Nephron (organoid): Measurements from ENCODE around the gene CCR5AS.
"Not testable (repeated sequence)": the region's sequence is repeated elsewhere in the genome, so short reads cannot be mapped to it uniquely, and the experiment has no call there.

ENCODE experiments used
- H3K27ac Mint-ChIP-seq, 3 experiments: 2 replicates each; pipeline ENCODE4 v1.8.0; 2020; ENCODE audit warnings: mixed read lengths in 3 of 3, mild to moderate bottlenecking in 2 of 3, moderate library complexity in 1 of 3
- H3K27me3 Mint-ChIP-seq: 2 replicates; pipeline ENCODE4 v1.8.0; 2021; ENCODE audit warnings: low read depth, mild to moderate bottlenecking, moderate library complexity, mixed read lengths
- H3K36me3 Mint-ChIP-seq: 2 replicates; pipeline ENCODE4 v1.8.0; 2020; ENCODE audit warnings: low read depth, mixed read lengths
- H3K4me1 Mint-ChIP-seq: 2 replicates; pipeline ENCODE4 v1.8.0; 2020; ENCODE audit warnings: mixed read lengths
- H3K4me3 Mint-ChIP-seq, 3 experiments: 2 replicates each; pipeline ENCODE4 v1.8.0; 2020; ENCODE audit warnings: mild to moderate bottlenecking in 3 of 3, mixed read lengths in 3 of 3, moderate library complexity in 2 of 3
- H3K9me3 Mint-ChIP-seq: 2 replicates; pipeline ENCODE4 v1.8.0; 2020; ENCODE audit warnings: mixed read lengths
- TF ChIP-seq, protein P1 (sequence below), 3 experiments: fragments of 200-600 bp; sonication (generic); IDR thresholded peaks; one replicate each; pipeline ENCODE4 v1.5.0; 2021; ENCODE audit warnings: antibody characterized with exemption in 3 of 3; ENCODE audit not compliant: unreplicated experiment in 3 of 3

Gene CCR5AS

DNA sequence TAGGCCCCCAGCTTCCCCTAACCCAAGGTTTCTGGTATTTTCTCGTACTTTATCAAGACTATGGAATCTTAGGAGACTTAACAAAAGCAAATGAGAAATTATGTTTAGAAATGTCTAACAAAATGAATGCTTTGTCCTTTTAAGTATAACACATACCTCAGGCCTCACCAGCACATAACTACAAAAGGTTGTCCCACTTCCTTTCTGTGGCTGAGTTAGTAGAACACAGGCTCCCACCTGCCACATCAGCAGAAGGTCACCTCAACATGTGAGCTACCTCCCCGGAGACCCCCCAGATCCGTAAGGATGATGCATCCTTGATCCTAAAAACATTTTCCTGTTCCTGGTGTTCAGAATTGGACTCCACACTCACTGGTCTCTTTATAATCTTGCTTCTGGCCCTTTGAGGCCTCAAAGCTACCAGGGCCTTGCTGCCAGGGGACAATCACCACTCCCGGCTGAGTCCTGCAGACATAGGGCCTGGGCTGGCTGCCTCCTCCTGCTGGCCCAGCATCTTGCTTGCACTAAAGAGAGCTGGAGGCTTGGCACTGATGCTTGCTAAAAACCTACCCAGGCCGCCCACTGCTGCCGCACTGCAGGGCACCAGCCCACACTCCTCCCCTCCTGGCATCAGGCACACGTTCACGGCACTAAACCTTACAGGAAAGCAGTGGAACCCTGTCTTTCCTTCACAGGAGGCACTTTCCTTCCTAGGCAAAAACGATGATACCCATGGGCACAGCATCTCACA lies 3.0 kb upstream of the CCR5AS start:
- Mint-ChIP-seq H3K4me3 (no peak overlapping the region), H3K9me3 (no peaks in the 10 kb centered on the region), H3K4me1 (peaks cover 28% of the 10 kb centered on the region), H3K27ac (no peak overlapping the region), H3K36me3 (no peaks in the 10 kb centered on the region), H3K27me3 (peaks cover 47% of the 10 kb centered on the region)
- TF ChIP-seq, protein P1, sequence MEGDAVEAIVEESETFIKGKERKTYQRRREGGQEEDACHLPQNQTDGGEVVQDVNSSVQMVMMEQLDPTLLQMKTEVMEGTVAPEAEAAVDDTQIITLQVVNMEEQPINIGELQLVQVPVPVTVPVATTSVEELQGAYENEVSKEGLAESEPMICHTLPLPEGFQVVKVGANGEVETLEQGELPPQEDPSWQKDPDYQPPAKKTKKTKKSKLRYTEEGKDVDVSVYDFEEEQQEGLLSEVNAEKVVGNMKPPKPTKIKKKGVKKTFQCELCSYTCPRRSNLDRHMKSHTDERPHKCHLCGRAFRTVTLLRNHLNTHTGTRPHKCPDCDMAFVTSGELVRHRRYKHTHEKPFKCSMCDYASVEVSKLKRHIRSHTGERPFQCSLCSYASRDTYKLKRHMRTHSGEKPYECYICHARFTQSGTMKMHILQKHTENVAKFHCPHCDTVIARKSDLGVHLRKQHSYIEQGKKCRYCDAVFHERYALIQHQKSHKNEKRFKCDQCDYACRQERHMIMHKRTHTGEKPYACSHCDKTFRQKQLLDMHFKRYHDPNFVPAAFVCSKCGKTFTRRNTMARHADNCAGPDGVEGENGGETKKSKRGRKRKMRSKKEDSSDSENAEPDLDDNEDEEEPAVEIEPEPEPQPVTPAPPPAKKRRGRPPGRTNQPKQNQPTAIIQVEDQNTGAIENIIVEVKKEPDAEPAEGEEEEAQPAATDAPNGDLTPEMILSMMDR (IDR thresholded peaks at IDR 0.05; ENCODE audit: unreplicated experiment in 3 of 3): no peak

DNA sequence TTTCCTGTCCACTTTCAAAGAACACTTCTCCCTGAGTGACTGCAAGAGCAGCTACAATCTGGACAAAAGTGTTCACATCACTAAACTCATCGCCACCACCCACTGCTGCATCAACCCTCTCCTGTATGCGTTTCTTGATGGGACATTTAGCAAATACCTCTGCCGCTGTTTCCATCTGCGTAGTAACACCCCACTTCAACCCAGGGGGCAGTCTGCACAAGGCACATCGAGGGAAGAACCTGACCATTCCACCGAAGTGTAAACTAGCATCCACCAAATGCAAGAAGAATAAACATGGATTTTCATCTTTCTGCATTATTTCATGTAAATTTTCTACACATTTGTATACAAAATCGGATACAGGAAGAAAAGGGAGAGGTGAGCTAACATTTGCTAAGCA lies 2.0 kb upstream of the CCR5AS start:
- H3K4me3 Mint-ChIP-seq: no peak overlapping the region
- H3K27ac Mint-ChIP-seq: no peak overlapping the region
- peaks cover 30% of the 10 kb centered on the region for H3K4me1 Mint-ChIP-seq
- no peaks in the 10 kb centered on the region for H3K9me3 Mint-ChIP-seq
- no peaks in the 10 kb centered on the region for H3K36me3 Mint-ChIP-seq
- peaks cover 57% of the 10 kb centered on the region for H3K27me3 Mint-ChIP-seq
- TF ChIP-seq, protein P1 (IDR thresholded peaks at IDR 0.05; ENCODE audit: unreplicated experiment in 3 of 3): no peak

DNA sequence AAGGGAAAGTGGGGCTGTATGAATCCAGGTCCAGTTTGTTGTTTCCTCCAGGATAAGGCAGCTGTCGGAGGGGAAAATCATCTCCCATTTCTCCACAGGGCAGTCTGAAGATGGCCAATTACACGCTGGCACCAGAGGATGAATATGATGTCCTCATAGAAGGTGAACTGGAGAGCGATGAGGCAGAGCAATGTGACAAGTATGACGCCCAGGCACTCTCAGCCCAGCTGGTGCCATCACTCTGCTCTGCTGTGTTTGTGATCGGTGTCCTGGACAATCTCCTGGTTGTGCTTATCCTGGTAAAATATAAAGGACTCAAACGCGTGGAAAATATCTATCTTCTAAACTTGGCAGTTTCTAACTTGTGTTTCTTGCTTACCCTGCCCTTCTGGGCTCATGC lies 1.1 kb upstream of the CCR5AS start:
- no peaks in the 10 kb centered on the region for H3K9me3 Mint-ChIP-seq
- peaks cover 30% of the 10 kb centered on the region for H3K4me1 Mint-ChIP-seq
- peak overlapping the region in 2 of 3 experiments; percentile 27 to 39 for H3K27ac Mint-ChIP-seq
- H3K4me3 Mint-ChIP-seq: no peak overlapping the region
- TF ChIP-seq, protein P1 (IDR thresholded peaks at IDR 0.05; ENCODE audit: unreplicated experiment in 3 of 3): no peak
- no peaks in the 10 kb centered on the region for H3K36me3 Mint-ChIP-seq
- H3K27me3 Mint-ChIP-seq: peaks cover 63% of the 10 kb centered on the region

DNA sequence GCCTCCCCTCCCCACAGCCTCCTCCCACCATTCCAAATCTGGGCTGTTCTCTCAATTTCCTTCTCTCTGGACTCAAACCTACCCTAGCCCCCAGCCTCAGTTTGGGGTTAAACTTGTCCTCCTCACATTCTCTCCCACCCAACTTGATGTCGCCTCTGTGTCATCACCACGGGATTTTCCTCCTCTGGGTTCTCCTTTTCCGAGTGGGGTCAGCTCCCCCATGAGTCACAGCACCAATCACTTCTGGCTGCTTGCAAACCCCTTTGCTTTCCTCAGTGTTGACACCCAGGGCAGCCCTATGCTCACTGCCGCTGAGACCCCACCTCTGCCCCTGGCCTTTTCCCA lies 451 bp downstream of the CCR5AS start:
- H3K9me3 Mint-ChIP-seq: no peaks in the 10 kb centered on the region
- TF ChIP-seq, protein P1 (IDR thresholded peaks at IDR 0.05; ENCODE audit: unreplicated experiment in 3 of 3): no peak
- no peaks in the 10 kb centered on the region for H3K36me3 Mint-ChIP-seq
- H3K27ac Mint-ChIP-seq: peak overlapping the region in 1 of 3 experiments; percentile 40
- peaks cover 57% of the 10 kb centered on the region for H3K27me3 Mint-ChIP-seq
- peaks cover 30% of the 10 kb centered on the region for H3K4me1 Mint-ChIP-seq
- peak overlapping the region in 2 of 3 experiments; percentile 28 to 60 for H3K4me3 Mint-ChIP-seq

DNA sequence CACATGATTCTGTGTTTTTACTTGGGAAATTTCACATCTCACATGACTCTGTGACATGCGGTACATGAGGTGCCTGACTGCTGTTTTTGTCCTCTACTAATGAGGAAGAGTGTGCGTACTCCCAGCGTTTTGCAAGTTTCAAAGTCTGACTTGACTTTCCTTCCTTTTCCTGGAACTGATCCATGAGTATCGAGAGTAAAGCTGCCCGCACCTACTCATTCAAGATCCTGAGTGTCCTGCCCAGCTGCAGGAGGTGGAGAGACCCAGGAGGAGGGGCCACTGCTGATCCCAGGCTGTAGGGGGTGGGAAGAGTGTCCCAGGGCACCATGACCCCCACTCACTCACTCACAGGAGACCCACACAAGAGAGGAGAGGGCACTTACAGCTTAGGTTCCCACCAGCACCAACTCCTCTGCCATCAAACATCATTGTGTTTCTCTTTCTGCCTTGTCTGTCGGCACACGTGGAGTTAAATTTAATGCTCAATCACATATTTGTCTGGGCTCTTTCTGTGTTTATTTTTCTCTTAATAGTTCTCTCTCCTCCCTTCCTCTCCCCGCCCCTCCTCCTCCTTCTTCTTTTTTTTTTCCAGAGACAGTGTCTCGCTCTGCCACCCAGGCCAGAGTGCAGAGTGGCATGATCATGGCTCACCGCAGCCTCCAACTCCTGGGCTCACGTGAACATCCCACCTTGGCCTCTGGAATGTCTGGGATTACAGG lies 1.4 kb downstream of the CCR5AS start:
- TF ChIP-seq, protein P1 (IDR thresholded peaks at IDR 0.05; ENCODE audit: unreplicated experiment in 3 of 3): no peak
- peaks cover 30% of the 10 kb centered on the region for H3K4me1 Mint-ChIP-seq
- no peaks in the 10 kb centered on the region for H3K36me3 Mint-ChIP-seq
- H3K9me3 Mint-ChIP-seq: no peaks in the 10 kb centered on the region
- H3K27me3 Mint-ChIP-seq: peaks cover 57% of the 10 kb centered on the region
- peak overlapping the region in 1 of 3 experiments; percentile 11 for H3K4me3 Mint-ChIP-seq
- H3K27ac Mint-ChIP-seq: peak overlapping the region in 2 of 3 experiments; percentile 15 to 53

DNA sequence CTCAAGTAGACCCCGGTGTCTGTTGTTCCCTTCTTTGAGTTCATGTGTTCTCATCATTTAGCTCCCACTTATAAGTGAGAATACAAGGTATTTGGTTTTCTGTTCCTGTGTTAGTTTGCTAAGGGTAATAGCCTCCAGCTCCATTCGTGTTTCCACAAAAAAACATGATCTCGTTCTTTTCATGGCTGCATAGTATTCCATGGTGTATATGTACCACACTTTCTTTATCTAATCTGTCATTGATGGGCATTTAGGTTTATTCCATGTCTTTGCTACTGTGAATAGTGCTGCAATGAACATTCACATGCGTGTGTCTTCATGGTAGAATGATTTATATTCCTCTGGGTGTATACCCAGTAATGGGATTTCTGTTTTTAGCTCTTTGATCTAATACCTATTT lies 4.0 kb downstream of the CCR5AS start:
- H3K4me3 Mint-ChIP-seq, H3K36me3 Mint-ChIP-seq, H3K27ac Mint-ChIP-seq, H3K9me3 Mint-ChIP-seq: not testable (repeated sequence)
- peaks cover 25% of the 10 kb centered on the region for H3K4me1 Mint-ChIP-seq
- peaks cover 43% of the 10 kb centered on the region for H3K27me3 Mint-ChIP-seq
